GM12891 (cell line): ENCODE results near the gene PADI6.

Source experiments
- DNase-seq: peaks from one replicate; pipeline ENCODE4 v3.0.0; 2011; ENCODE audit warnings: low spot score; ENCODE audit not compliant: insufficient read length
- FAIRE-seq: peaks from 2 replicates; lab custom pipeline; 2011; peaks lifted over from hg19 to GRCh38; lab: Jason Lieb, UNC
- PAX5 ChIP-seq: IDR thresholded peaks from 2 replicates; pipeline ENCODE4 v1.6.1; 2011; ENCODE audit warnings: low read length, moderate library complexity, mild to moderate bottlenecking; ENCODE audit not compliant: insufficient read depth, severe bottlenecking
- POLR2A ChIP-seq: IDR thresholded peaks from 2 replicates; pipeline ENCODE4 v1.6.1; 2011; ENCODE audit warnings: low read depth, low read length, control low read depth
- POLR2AphosphoS5 ChIP-seq: IDR thresholded peaks from 2 replicates; pipeline ENCODE4 v1.6.1; 2011; ENCODE audit warnings: low read depth, low read length, control low read depth
- POU2F2 ChIP-seq: IDR thresholded peaks from 2 replicates; pipeline ENCODE4 v1.6.1; 2011; ENCODE audit warnings: low read depth, mild to moderate bottlenecking, control low read depth, low read length, moderate library complexity
- SPI1 ChIP-seq: IDR thresholded peaks from 2 replicates; pipeline ENCODE4 v1.6.1; 2011; ENCODE audit warnings: low read depth, low read length, control low read depth
- TAF1 ChIP-seq: IDR thresholded peaks from 2 replicates; pipeline ENCODE4 v1.6.1; 2011; ENCODE audit warnings: low read depth, low read length, control low read depth

The PADI6 gene

GRCh38 chr1:17355898-17356297, 16.1 kb upstream of the PADI6 start:
- FAIRE-seq (no peak), DNase-seq (no peak)
- TF ChIP-seq TAF1 (no peak), POU2F2 (no peak), POLR2A (no peak), POLR2AphosphoS5 (no peak), PAX5 (no peak), SPI1 (no peak)

GRCh38 chr1:17356387-17357026, 15.5 kb upstream of the PADI6 start:
- FAIRE-seq (no peak), DNase-seq (no peak)
- no peak for TF ChIP-seq PAX5
- no peak for TF ChIP-seq POLR2A
- no peak for TF ChIP-seq POLR2AphosphoS5

- no peak for TF ChIP-seq POU2F2
- no peak for TF ChIP-seq SPI1
- no peak for TF ChIP-seq POLR2A
- TF ChIP-seq POLR2AphosphoS5, result no peak
- TF ChIP-seq TAF1, result no peak
- no peak for TF ChIP-seq PAX5
- FAIRE-seq (no peak), DNase-seq (no peak)
These were observed 13.4 kb upstream of the PADI6 start for GRCh38 chr1:17358557-17358956.

GRCh38 chr1:17359031-17359430, 13.0 kb upstream of the PADI6 start:
- DNase-seq, result no peak

GRCh38 chr1:17359808-17360207, 12.2 kb upstream of the PADI6 start:
- DNase-seq (no peak), FAIRE-seq (no peak)

More at GRCh38 chr1:17359031-17359430, 13.0 kb upstream of the PADI6 start:
- TF ChIP-seq TAF1, result no peak
- TF ChIP-seq PAX5, result no peak
- no peak for TF ChIP-seq POLR2A
- TF ChIP-seq POU2F2, result no peak
- no peak for TF ChIP-seq POLR2AphosphoS5
- no peak for TF ChIP-seq SPI1
- no peak for FAIRE-seq

GRCh38 chr1:17360272-17360956, 11.6 kb upstream of the PADI6 start:
- FAIRE-seq, result no peak
- no peak for DNase-seq
- no peak for TF ChIP-seq POU2F2
- TF ChIP-seq SPI1, result no peak
- no peak for TF ChIP-seq POLR2A
- no peak for TF ChIP-seq TAF1
- TF ChIP-seq POLR2AphosphoS5, result no peak
- no peak for TF ChIP-seq PAX5

More at GRCh38 chr1:17359808-17360207, 12.2 kb upstream of the PADI6 start:
- TF ChIP-seq SPI1 (no peak), PAX5 (no peak), POU2F2 (no peak), TAF1 (no peak), POLR2AphosphoS5 (no peak)

GRCh38 chr1:17361687-17362086, 10.3 kb upstream of the PADI6 start:
- FAIRE-seq (no peak), DNase-seq (no peak)
- TF ChIP-seq TAF1, result no peak
- TF ChIP-seq SPI1, result no peak
- no peak for TF ChIP-seq POLR2A
- no peak for TF ChIP-seq PAX5
- no peak for TF ChIP-seq POU2F2
- TF ChIP-seq POLR2AphosphoS5, result no peak

- FAIRE-seq (no peak), DNase-seq (no peak)
- no peak for TF ChIP-seq TAF1
- TF ChIP-seq POU2F2, result no peak
- TF ChIP-seq POLR2A, result no peak
- no peak for TF ChIP-seq POLR2AphosphoS5
- no peak for TF ChIP-seq PAX5
- no peak for TF ChIP-seq SPI1
These were observed 8.6 kb upstream of the PADI6 start for GRCh38 chr1:17363351-17363750.

- no peak for TF ChIP-seq POLR2A
- TF ChIP-seq TAF1, result no peak
- no peak for TF ChIP-seq PAX5
- no peak for TF ChIP-seq POLR2AphosphoS5
- no peak for TF ChIP-seq SPI1
- no peak for TF ChIP-seq POU2F2
- FAIRE-seq (no peak), DNase-seq (no peak)
These were observed 8.2 kb upstream of the PADI6 start for GRCh38 chr1:17363771-17364170.

- TF ChIP-seq POLR2A (no peak), PAX5 (no peak), POLR2AphosphoS5 (no peak), POU2F2 (no peak), TAF1 (no peak), SPI1 (no peak)
- FAIRE-seq (no peak), DNase-seq (no peak)
These were observed 6.7 kb upstream of the PADI6 start for GRCh38 chr1:17365293-17365692.
